ENCODE data around the gene LILRB5.
"Not testable (repeated sequence)": the region's sequence is repeated elsewhere in the genome, so short reads cannot be mapped to it uniquely, and the experiment has no call there.

LILRB5 gene

GRCh38 chr19:54277111-54277615 lies 20.1 kb upstream of the LILRB5 start:
- in situ Hi-C loops (cut with MboI; ENCODE audit: low sequenced_read_pairs), result not testable (repeated sequence)

GRCh38 chr19:54275951-54276350 lies 18.9 kb upstream of the LILRB5 start:
- in situ Hi-C loops (cut with MboI; ENCODE audit: low sequenced_read_pairs), result no loop called here

GRCh38 chr19:54274516-54274915 lies 17.4 kb upstream of the LILRB5 start:
- in situ Hi-C loops (cut with MboI; ENCODE audit: low sequenced_read_pairs), result not testable (repeated sequence)

GRCh38 chr19:54273821-54274220 lies 16.7 kb upstream of the LILRB5 start:
- in situ Hi-C loops (cut with MboI; ENCODE audit: low sequenced_read_pairs), result no loop called here

GRCh38 chr19:54272181-54272580 lies 15.1 kb upstream of the LILRB5 start:
- in situ Hi-C loops (cut with MboI; ENCODE audit: low sequenced_read_pairs), result not testable (repeated sequence)

- in situ Hi-C loops (cut with MboI; ENCODE audit: low sequenced_read_pairs), result not testable (repeated sequence)
Measured at GRCh38 chr19:54271587-54271986, 14.5 kb upstream of the LILRB5 start.

- in situ Hi-C loops (cut with MboI; ENCODE audit: low sequenced_read_pairs), result no loop called here
Measured at GRCh38 chr19:54271106-54271505, 14.0 kb upstream of the LILRB5 start.

GRCh38 chr19:54268936-54269335 lies 11.9 kb upstream of the LILRB5 start:
- in situ Hi-C loops (cut with MboI; ENCODE audit: low sequenced_read_pairs), result no loop called here

GRCh38 chr19:54266133-54266532 lies 9.1 kb upstream of the LILRB5 start:
- in situ Hi-C loops (cut with MboI; ENCODE audit: low sequenced_read_pairs), result no loop called here

GRCh38 chr19:54262470-54262869 lies 5.4 kb upstream of the LILRB5 start:
- in situ Hi-C loops (cut with MboI; ENCODE audit: low sequenced_read_pairs), result no loop called here

GRCh38 chr19:54262066-54262465 lies 5.0 kb upstream of the LILRB5 start:
- in situ Hi-C loops (cut with MboI; ENCODE audit: low sequenced_read_pairs), result no loop called here

- in situ Hi-C loops (cut with MboI; ENCODE audit: low sequenced_read_pairs), result no loop called here
Measured at GRCh38 chr19:54256250-54257115, 590 bp downstream of the LILRB5 start.

GRCh38 chr19:54255105-54255775 lies 1.8 kb downstream of the LILRB5 start:
- in situ Hi-C loops (cut with MboI; ENCODE audit: low sequenced_read_pairs), result no loop called here

GRCh38 chr19:54254195-54254906 lies 2.7 kb downstream of the LILRB5 start:
- in situ Hi-C loops (cut with MboI; ENCODE audit: low sequenced_read_pairs), result no loop called here

GRCh38 chr19:54253331-54254194 lies 3.5 kb downstream of the LILRB5 start:
- in situ Hi-C loops (cut with MboI; ENCODE audit: low sequenced_read_pairs), result no loop called here

- in situ Hi-C loops (cut with MboI; ENCODE audit: low sequenced_read_pairs), result no loop called here
Measured at GRCh38 chr19:54252845-54253244, 4.2 kb downstream of the LILRB5 start.

- in situ Hi-C loops (cut with MboI; ENCODE audit: low sequenced_read_pairs), result no loop called here
Measured at GRCh38 chr19:54252243-54252642, 4.8 kb downstream of the LILRB5 start.

GRCh38 chr19:54248016-54248601 lies 9.0 kb downstream of the LILRB5 start:
- in situ Hi-C loops (cut with MboI; ENCODE audit: low sequenced_read_pairs), result no loop called here

GRCh38 chr19:54247106-54247930 lies 9.8 kb downstream of the LILRB5 start:
- in situ Hi-C loops (cut with MboI; ENCODE audit: low sequenced_read_pairs), result no loop called here

Data from hTERT RPE-1 (cell line).